ENCODE results near the gene BTNL9. TPM values are rescaled to one million over a fixed set of nuclear protein-coding genes. Genes with fewer than 3 reads are reported as not detected.

Gene BTNL9
- total RNA-seq, 4 donors from 2014 or later = 7.5 to 18.6 (median 15.0) TPM

GRCh38 chr5:181056431-181056830 lies 16.4 kb downstream of the BTNL9 start:
- peaks cover 0 to 35% (median 12%) of the 10 kb centered on the region in 3 donors for H3K4me1 ChIP-seq
- no peak overlapping the region for H3K27ac ChIP-seq
- H3K36me3 ChIP-seq = no peaks in the 10 kb centered on the region
- no peak overlapping the region for H3K4me3 ChIP-seq
- H3K9me3 ChIP-seq = no peaks in the 10 kb centered on the region
- peaks cover 100% of the 10 kb centered on the region for H3K27me3 ChIP-seq
- 64 to 73% methylated on average over 7 to 8 of the region's 8 CpGs for WGBS, 2 donors (ENCODE audit: low coverage in 1 of 2)
- ATAC-seq = no peak
- TF ChIP-seq EP300 (IDR thresholded peaks at IDR 0.05) (no peak), CTCF (IDR thresholded peaks at IDR 0.05) (no peak), POLR2AphosphoS5 (IDR thresholded peaks at IDR 0.05) (no peak), POLR2A (IDR thresholded peaks at IDR 0.05) (no peak)

GRCh38 chr5:181058321-181058720 lies 18.3 kb downstream of the BTNL9 start:
- TF ChIP-seq POLR2A (IDR thresholded peaks at IDR 0.05) (no peak), EP300 (IDR thresholded peaks at IDR 0.05) (no peak), POLR2AphosphoS5 (IDR thresholded peaks at IDR 0.05) (no peak), CTCF (IDR thresholded peaks at IDR 0.05) (no peak)
- ATAC-seq = no peak
- peaks cover 0 to 17% (median 6%) of the 10 kb centered on the region in 3 donors for H3K4me1 ChIP-seq
- peaks cover 99% of the 10 kb centered on the region for H3K27me3 ChIP-seq
- H3K4me3 ChIP-seq = no peak overlapping the region
- H3K27ac ChIP-seq = no peak overlapping the region
- 60 to 77% methylated on average over 7 to 9 of the region's 9 CpGs for WGBS, 2 donors (ENCODE audit: low coverage in 1 of 2)
- no peaks in the 10 kb centered on the region for H3K9me3 ChIP-seq
- no peaks in the 10 kb centered on the region for H3K36me3 ChIP-seq

- H3K4me1 ChIP-seq = peaks cover 0 to 12% (median under 1%) of the 10 kb centered on the region in 3 donors
- H3K27me3 ChIP-seq = peaks cover 99% of the 10 kb centered on the region
- no peaks in the 10 kb centered on the region for H3K36me3 ChIP-seq
- ATAC-seq = no peak
- no peak overlapping the region for H3K4me3 ChIP-seq
- no peak for TF ChIP-seq EP300 (IDR thresholded peaks at IDR 0.05)
- TF ChIP-seq POLR2AphosphoS5 (IDR thresholded peaks at IDR 0.05) = no peak
- TF ChIP-seq POLR2A (IDR thresholded peaks at IDR 0.05) = no peak
- TF ChIP-seq CTCF (IDR thresholded peaks at IDR 0.05) = no peak
- 12 to 35% methylated on average over 6 to 18 of the region's 22 CpGs for WGBS, 2 donors (ENCODE audit: low coverage in 1 of 2)
- H3K27ac ChIP-seq = no peak overlapping the region
- H3K9me3 ChIP-seq = no peaks in the 10 kb centered on the region
These were observed 18.8 kb downstream of the BTNL9 start for GRCh38 chr5:181058786-181059296.

- Histone ChIP-seq H3K4me1 (peaks cover 0 to 9% (median 0%) of the 10 kb centered on the region in 3 donors), H3K4me3 (no peak overlapping the region), H3K27ac (no peak overlapping the region), H3K36me3 (no peaks in the 10 kb centered on the region), H3K9me3 (no peaks in the 10 kb centered on the region), H3K27me3 (peaks cover 96% of the 10 kb centered on the region)
- 20 to 37% methylated on average over 8 to 9 of the region's 86 CpGs for WGBS, 2 donors (ENCODE audit: low coverage in 1 of 2)
- ATAC-seq = no peak
- TF ChIP-seq CTCF (IDR thresholded peaks at IDR 0.05) (no peak), POLR2A (IDR thresholded peaks at IDR 0.05) (no peak), EP300 (IDR thresholded peaks at IDR 0.05) (no peak), POLR2AphosphoS5 (IDR thresholded peaks at IDR 0.05) (no peak)
These were observed 19.5 kb downstream of the BTNL9 start for GRCh38 chr5:181059297-181060230.
